ENCODE measurements around the gene NIPAL4.

DNA sequence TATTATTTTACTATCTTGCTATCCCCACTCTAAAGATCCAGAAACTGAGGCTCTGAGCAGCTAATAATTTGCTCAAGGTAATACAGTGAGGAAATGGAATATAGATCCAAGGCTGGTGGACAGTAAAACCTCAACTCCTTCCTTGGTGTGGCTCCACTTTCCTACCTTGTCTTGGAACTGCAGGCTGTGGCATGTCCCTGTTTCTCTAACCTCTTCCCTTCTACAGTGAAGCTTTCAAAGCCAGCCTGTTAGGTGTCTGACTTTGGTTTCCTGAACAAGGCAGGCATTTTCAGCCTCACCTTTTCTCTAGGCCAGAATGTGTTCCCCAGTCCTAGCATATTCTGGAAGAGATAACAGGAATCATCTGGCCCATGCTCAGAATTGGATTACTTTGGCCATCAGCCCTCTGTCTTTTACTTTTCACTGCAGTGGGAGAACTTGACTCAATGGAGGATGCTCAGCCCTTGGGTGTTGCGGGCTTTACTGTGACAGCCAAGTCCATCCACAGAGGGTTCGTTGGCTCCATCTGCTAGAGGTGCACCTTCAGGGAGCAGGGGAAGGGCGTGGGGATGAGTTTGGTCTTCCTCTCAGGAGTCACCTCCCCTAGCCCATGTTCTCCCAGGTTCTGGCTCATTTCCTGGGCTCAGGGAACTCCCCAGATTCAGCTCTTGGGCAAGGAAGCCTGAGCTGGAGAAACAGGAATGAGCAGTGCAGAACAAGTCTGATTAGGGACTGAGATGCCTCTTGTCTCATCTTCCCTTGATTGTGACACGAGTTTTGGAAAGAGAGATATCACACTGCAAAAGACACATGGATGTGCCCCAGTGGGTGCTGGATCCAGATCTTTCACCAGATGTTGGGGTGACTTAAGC is 1.1 kb downstream of the NIPAL4 start:
- TF ChIP-seq CTCF (conservative IDR thresholded peaks at IDR 0.05) (no peak), EZH2 (IDR thresholded peaks at IDR 0.05; ENCODE audit: low read depth) (no peak)

Data from PC-9 (cell line).